Calu3 (cell line): ENCODE data around the gene ANGEL1. TPM values are rescaled to one million over a fixed set of nuclear protein-coding genes. Genes with fewer than 3 reads are reported as not detected.
A peak's percentile ranks its signal among the peaks of the same experiment; 100 is the strongest.

Experiments
- BruUV-seq: library from RNA; stranded (reverse); fragments of 400-500 nt; replicated peaks from 2 replicates; lab custom pipeline; 2021; lab: Mats Ljungman, UMichigan
- CTCF ChIA-PET: fragments of 300-600 bp; sonication (Branson Sonifier 250); formaldehyde crosslinking; loops from one replicate; lab custom pipeline; 2022; ENCODE audit warnings: antibody characterized with exemption; lab: Charles Lee
- DNase-seq: peaks from one replicate; pipeline ENCODE4 v3.0.0; 2022
- H3K27ac Mint-ChIP-seq: one replicate; pipeline ENCODE4 v1.8.0; 2022; ENCODE audit warnings: mixed read lengths; ENCODE audit not compliant: unreplicated experiment
- H3K27me3 Mint-ChIP-seq: one replicate; pipeline ENCODE4 v1.8.0; 2022; ENCODE audit warnings: mixed read lengths; ENCODE audit not compliant: unreplicated experiment
- H3K36me3 Mint-ChIP-seq: one replicate; pipeline ENCODE4 v1.8.0; 2022; ENCODE audit warnings: mild to moderate bottlenecking, moderate library complexity, mixed read lengths; ENCODE audit not compliant: insufficient read depth, unreplicated experiment
- H3K4me1 Mint-ChIP-seq: one replicate; pipeline ENCODE4 v1.8.0; 2022; ENCODE audit warnings: mild to moderate bottlenecking, low read depth, mixed read lengths; ENCODE audit not compliant: unreplicated experiment
- H3K4me3 Mint-ChIP-seq: one replicate; pipeline ENCODE4 v1.8.0; 2022; ENCODE audit warnings: mild to moderate bottlenecking, low read depth, moderate library complexity, mixed read lengths; ENCODE audit not compliant: unreplicated experiment
- H3K9me3 Mint-ChIP-seq: one replicate; pipeline ENCODE4 v1.8.0; 2022; ENCODE audit warnings: low read depth, mixed read lengths; ENCODE audit not compliant: unreplicated experiment
- intact Hi-C: fragments of 100-400 bp; cut with micrococcal nuclease; formaldehyde crosslinking; loops from one replicate; pipeline ENCODE4 v1.10.0; 2022; ENCODE audit not compliant: unreplicated experiment
- total RNA-seq: library from RNA; stranded (reverse); gene quantifications from 2 replicates; pipeline ENCODE4 v1.2.3, GENCODE V29; 2022
- TF ChIP-seq, protein P1 (sequence below): fragments of 200-600 bp; IDR thresholded peaks from one replicate; pipeline ENCODE4 v1.8.0; 2022; ENCODE audit warnings: antibody characterized with exemption; ENCODE audit not compliant: unreplicated experiment

ANGEL1 gene
- total RNA-seq, 1 experiment from 2014 or later, result 19.8 TPM

DNA sequence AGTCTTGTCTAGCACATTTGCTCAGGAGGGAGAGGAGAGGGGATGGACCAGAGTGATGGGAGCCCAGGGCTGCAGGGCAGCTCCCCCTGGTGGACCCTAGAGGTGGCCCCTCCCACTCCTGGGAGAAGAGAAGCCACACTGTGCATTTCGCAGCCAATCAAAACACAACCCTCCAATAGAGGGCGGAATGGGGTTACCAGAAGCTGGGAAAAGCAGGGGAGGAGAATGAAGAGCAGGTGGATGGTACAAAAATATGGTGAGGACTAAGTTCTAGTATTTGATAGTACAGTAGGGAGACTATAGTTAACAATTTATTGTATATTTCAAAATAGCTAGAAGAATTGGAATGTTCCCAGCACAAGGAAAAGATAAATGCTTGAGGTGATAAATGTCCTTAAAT, 27.8 kb downstream of the ANGEL1 start:
- peaks cover 10% of the 10 kb centered on the region for H3K36me3 Mint-ChIP-seq
- intact Hi-C loops, result loop anchor here (1.0 kb wide), 1 partner anchor 75 kb away; no protein-coding TSS in a partner anchor

DNA sequence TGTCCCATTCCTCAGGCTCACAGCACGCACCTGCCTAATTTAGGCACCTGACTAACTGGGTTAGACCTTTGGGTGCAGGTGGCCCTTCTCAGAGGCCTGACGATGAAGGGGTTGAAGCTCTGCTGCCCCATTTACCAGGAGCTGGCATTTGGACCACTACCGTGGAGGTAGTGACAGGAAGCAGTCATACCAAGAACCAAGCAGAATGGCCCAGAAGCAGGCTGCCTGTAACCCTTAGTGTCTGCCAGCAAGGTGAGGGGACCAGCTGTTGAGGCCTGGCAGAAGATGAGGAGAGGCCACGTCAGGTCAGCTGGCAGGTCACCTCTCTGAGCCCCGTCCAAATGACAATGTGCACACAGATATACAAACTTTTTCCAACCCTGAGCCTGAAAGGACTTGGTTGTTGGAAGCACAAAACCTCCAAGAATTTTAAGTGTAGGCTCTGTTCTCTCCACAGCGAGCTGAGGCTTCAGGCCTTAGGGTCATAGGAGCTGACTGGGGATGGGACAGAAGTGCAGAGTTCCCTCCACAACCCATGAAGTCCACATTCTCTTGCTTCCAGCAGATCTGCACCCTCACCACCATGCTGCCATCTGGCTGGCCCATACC, 28.3 kb downstream of the ANGEL1 start:
- no peak for DNase-seq
- intact Hi-C loops, result loop anchor here (1.0 kb wide), 1 partner anchor 74 kb away; no protein-coding TSS in a partner anchor
- Mint-ChIP-seq H3K9me3 (no peaks in the 10 kb centered on the region), H3K4me3 (no peak overlapping the region), H3K4me1 (no peaks in the 10 kb centered on the region), H3K27me3 (no peaks in the 10 kb centered on the region), H3K27ac (no peak overlapping the region), H3K36me3 (peaks cover 10% of the 10 kb centered on the region)
- CTCF ChIA-PET, result interaction anchor here (1.1 to 2.6 kb wide), 6 partner anchors 12 to 76 kb away, joined by 3 to 30 read pairs (median 4); no protein-coding TSS in a partner anchor
- TF ChIP-seq, protein P1, sequence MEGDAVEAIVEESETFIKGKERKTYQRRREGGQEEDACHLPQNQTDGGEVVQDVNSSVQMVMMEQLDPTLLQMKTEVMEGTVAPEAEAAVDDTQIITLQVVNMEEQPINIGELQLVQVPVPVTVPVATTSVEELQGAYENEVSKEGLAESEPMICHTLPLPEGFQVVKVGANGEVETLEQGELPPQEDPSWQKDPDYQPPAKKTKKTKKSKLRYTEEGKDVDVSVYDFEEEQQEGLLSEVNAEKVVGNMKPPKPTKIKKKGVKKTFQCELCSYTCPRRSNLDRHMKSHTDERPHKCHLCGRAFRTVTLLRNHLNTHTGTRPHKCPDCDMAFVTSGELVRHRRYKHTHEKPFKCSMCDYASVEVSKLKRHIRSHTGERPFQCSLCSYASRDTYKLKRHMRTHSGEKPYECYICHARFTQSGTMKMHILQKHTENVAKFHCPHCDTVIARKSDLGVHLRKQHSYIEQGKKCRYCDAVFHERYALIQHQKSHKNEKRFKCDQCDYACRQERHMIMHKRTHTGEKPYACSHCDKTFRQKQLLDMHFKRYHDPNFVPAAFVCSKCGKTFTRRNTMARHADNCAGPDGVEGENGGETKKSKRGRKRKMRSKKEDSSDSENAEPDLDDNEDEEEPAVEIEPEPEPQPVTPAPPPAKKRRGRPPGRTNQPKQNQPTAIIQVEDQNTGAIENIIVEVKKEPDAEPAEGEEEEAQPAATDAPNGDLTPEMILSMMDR, result no peak
- BruUV-seq, result no TSS peak

More for the DNA sequence above, 27.8 kb downstream of the ANGEL1 start:
- Mint-ChIP-seq H3K27ac (no peak overlapping the region), H3K4me1 (no peaks in the 10 kb centered on the region), H3K4me3 (no peak overlapping the region), H3K9me3 (no peaks in the 10 kb centered on the region), H3K27me3 (no peaks in the 10 kb centered on the region)
- TF ChIP-seq, protein P1, result peak; percentile 48
- DNase-seq, result peak; percentile 83
- CTCF ChIA-PET, result interaction anchor here (1.1 to 2.6 kb wide), 6 partner anchors 11 to 77 kb away, joined by 3 to 30 read pairs (median 4); no protein-coding TSS in a partner anchor
- BruUV-seq, result no TSS peak

DNA sequence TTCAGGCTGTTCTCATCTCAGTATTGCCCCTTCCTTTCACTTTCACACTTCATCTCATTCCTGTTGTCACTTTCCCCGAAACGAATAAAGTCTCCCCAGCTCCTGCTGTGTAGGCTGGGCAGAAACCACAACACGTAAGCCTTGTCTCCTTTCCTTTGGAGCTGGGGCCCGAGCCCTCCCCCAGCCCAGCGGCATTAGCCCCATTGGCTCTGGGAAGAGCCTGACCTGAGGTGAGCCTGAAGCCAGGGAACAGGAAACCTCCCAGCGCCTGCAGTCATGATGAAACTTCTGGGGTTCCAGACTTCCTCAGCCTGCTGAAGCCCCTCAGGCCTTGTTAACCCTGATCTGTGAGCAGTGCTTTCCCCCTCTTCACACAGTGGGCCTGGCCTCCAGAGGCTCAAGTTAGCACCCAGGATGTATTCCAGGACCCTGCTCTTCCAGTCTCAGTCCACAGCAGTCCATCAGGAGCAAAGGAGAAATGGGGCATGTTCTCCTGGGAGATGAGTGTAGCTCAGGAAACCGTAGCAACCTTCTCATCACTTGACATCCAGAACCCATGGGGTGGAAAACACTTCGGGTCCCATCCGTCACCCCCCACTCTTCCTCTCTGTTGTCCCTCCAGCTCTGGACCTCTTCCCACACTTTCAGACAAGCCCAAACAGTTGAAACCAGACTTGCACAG, 29.7 kb downstream of the ANGEL1 start:
- H3K9me3 Mint-ChIP-seq, result no peaks in the 10 kb centered on the region
- DNase-seq, result no peak
- no peak overlapping the region for H3K27ac Mint-ChIP-seq
- H3K4me1 Mint-ChIP-seq, result no peaks in the 10 kb centered on the region
- H3K27me3 Mint-ChIP-seq, result no peaks in the 10 kb centered on the region
- peaks cover 14% of the 10 kb centered on the region for H3K36me3 Mint-ChIP-seq
- H3K4me3 Mint-ChIP-seq, result no peak overlapping the region
- intact Hi-C loops, result no loop called here
- CTCF ChIA-PET, result interaction anchor here (1.2 kb wide), 1 partner anchor 12 kb away, joined by 6 read pairs; no protein-coding TSS in a partner anchor
- TF ChIP-seq, protein P1, result no peak
- no TSS peak for BruUV-seq

DNA sequence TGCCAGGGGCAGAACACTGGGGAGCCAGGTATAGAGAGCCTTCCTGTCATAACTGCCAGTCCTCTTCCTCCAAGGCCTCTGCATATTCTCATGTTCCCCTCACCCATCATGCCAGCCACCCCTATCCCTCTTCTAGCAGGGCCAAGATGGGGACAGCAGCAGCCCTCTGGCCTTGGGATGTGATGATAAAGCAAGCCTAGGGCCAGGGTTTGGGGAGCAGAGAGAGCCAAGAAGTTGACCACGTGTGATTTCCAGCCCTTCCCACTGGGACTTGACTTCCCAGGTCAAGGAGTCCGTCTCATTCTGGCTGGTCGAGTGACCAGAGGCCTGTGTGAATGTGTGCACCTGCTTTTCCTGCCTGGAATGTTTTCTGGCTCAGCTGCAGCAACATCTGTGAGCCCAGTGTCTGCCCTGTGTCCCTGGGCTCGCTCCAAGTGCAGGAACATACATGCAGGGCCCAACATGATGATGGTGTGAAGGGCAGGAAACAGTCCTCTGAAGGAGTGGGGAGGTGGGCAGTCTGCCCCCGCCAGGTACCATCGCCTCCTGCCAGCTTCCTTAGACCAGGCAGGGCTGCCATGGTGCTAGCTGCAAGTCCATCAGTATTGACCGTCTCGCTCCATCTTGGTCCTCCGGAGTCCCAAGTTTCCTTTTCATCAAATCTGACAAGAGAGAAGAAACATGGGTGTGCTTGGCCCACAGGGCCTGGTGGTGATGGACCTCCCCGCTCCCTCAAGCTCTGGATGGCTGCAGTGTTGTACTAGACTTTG, 30.4 kb downstream of the ANGEL1 start:
- DNase-seq, result no peak
- TF ChIP-seq, protein P1, result no peak
- CTCF ChIA-PET, result no interaction called here
- H3K4me3 Mint-ChIP-seq, result no peak overlapping the region
- H3K9me3 Mint-ChIP-seq, result no peaks in the 10 kb centered on the region
- BruUV-seq, result no TSS peak
- H3K36me3 Mint-ChIP-seq, result peaks cover 14% of the 10 kb centered on the region
- no peak overlapping the region for H3K27ac Mint-ChIP-seq
- no peaks in the 10 kb centered on the region for H3K4me1 Mint-ChIP-seq
- no peaks in the 10 kb centered on the region for H3K27me3 Mint-ChIP-seq
- intact Hi-C loops, result no loop called here
